Astrocyte of the hippocampus (primary cell): Measurements from ENCODE around the gene PAK5.

Source experiments
- DNase-seq: peaks from one replicate; pipeline ENCODE4 v3.0.0; 2011; ENCODE audit warnings: low read depth, low spot score

Gene PAK5

GRCh38 chr20:9577397-9577796 is 261.5 kb downstream of the PAK5 start:
- peak; percentile 13 for DNase-seq

DNA sequence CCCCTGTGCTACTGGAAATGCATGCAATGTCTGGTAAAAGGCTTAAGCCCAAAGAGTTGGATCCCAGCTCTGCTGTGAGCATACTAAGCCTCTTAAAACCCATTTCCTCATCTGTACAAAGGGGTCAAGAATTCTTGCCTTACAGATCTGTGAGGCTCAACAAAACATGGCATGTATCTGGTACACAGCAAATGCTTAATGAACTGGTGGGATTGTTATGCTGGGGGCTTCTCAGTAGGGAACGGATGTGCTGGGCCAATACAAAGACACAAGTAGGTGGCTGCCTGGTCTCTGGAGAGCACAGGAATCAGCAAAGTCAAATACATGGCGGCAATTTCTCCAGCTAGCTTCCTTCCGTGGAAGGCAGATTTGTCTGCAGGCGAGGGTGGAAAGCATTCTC is 262.2 kb downstream of the PAK5 start:
- no peak for DNase-seq

GRCh38 chr20:9575836-9576235 is 263.0 kb downstream of the PAK5 start:
- no peak for DNase-seq

DNA sequence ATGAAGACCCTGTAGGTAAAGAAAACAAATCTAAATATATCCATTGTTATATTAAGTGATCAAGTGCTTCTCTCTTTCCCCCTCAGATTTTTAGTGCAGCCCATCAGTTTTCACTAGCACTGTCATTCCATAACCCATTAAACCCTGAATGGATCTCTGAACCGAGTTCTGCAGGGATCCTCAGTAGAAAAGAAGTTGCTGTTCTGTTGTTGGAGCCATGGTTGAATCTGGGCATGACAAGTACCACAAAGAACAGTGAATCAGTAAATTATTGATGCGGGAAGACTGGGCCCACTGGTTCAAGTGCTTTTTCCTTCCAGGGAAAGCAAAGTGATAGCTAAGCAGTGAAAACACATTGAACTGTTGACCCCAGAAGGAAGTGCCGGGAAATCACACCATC is 264.1 kb downstream of the PAK5 start:
- no peak for DNase-seq

DNA sequence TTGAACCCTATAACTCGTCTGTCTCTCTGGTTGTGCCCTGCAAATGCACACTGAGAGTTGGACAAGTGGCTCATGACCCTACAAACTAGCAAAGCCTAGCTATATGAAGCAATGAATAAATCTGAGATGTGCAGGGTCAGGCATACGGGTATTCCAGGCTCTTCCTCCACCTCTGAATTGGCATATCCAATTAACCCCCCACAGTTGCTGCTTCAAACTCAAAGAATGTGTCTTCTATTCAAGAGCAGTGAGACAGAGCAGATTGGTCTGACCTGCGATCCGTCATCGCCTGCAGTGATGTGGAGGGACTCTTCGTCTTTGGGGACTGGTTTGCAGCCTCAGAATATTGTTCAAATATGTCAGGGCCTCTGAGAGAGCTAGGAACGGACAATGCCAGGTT is 264.7 kb downstream of the PAK5 start:
- no peak for DNase-seq

DNA sequence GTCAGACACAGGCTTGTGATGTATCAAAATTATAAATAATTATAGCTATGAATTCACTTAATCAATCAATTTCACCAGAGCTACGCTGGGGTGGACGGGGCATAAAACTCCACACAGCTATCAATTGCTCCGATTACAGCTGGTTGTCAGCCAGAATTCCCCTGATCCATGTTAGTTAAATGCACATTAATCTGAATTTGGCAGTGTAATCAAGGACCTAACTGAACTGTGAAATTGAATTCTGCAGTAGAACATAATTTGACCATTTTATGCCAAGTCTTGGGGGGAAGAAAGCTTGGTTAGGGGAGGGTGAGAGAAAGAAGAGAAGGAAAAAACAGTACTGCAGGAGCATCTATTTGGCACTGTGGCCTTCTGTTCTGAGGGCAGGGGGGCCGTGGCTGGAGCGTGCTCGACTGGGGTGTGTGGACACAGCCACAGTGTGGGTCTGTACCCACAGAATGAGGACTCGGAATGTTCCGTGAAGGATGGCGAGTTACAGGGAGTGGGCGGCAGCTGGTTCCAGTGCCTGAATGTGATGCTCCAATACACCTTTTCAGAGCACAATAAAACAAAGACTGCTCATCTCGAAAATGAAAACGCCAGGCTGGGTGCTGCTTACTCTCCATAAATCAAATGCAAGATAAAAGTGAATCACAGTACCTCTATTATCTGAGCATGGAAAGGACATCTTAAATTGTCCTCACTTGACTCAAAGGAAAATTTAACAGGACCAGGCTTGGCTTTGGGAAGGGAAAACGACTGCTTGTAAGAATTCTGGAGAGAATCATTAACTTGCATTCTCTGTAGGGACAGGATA is 265.3 kb downstream of the PAK5 start:
- peak; percentile 3 for DNase-seq

GRCh38 chr20:9572670-9573069 is 266.2 kb downstream of the PAK5 start:
- no peak for DNase-seq

- no peak for DNase-seq
Observed at GRCh38 chr20:9571783-9572182, 267.1 kb downstream of the PAK5 start.

GRCh38 chr20:9570612-9571011 is 268.3 kb downstream of the PAK5 start:
- no peak for DNase-seq

GRCh38 chr20:9566977-9567376 is 271.9 kb downstream of the PAK5 start:
- DNase-seq = no peak

DNA sequence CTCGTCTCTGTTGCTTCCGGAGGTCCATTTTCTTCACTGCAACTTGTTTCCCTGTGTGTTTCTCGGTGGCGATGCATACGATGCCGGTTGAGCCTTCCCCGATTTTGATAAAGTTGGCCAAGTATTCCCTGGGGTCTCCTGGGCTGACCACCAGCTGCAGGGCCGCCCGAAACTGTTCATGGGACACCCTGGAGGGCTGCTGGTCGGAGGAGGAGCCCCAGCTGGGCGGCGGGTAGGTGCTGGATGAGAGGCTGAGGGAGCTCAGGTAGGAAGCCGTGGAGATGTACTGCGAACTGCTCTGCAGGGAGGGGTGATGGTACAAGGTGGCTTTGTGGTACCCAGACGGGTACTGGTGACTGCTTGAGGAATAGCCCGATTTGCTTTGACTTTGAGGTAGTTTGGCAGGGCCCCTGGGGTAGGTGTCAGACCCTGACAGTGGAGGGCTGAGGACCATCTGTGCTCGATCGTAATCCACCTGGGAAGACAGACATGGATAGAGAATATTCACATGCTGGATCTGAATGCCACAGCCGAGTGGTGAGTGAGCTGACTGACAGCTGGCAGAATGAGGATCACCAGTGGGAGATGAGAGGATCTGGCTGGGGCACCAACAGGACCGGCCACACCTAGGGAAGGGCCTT is 272.8 kb downstream of the PAK5 start:
- DNase-seq = no peak

- DNase-seq = no peak
Observed at GRCh38 chr20:9557411-9557810, 281.5 kb downstream of the PAK5 start.

DNA sequence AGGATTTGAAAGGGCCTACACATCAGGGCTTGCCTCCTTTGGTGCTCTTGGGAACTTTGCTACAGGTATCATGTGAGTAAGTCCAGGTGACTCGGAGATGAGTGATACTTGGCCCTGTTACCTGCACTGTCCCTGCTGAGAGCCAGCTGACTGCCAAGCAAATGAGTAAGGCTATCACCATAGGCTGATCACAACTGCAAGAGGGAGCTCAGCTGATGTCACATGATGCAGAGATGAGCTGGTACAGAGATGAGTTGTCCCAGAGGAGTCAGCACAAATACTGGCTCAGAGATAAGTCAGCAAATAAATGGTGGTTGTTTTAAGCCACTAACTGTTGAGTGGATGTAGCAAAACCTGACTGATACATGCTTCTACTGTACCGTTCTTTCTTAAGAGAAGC is 283.1 kb downstream of the PAK5 start:
- no peak for DNase-seq

GRCh38 chr20:9551808-9552550 is 286.9 kb downstream of the PAK5 start:
- DNase-seq = no peak

- no peak for DNase-seq
Observed at GRCh38 chr20:9550871-9551270, 288.0 kb downstream of the PAK5 start.

- no peak for DNase-seq
Observed at GRCh38 chr20:9550283-9550682, 288.6 kb downstream of the PAK5 start.

GRCh38 chr20:9543214-9543613 is 295.7 kb downstream of the PAK5 start:
- no peak for DNase-seq

DNA sequence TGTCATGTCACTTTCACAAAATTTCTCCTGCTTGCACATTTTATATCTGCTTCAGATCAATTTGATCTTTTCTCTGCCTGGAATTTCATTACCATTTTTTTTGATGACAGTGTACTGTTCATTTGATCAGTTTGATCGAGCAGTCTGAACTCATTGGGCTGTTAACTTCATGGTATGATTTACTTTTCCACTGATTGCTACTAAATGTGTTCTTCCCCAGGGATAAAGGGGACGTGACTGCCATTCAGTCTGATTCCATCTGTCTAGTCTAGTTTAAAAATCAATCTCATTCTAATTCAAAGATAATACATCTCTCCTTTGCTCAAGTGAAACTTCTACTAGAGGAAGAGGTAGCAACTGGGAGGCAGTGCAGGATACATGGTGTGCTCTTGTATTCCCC is 303.4 kb downstream of the PAK5 start:
- DNase-seq = no peak

DNA sequence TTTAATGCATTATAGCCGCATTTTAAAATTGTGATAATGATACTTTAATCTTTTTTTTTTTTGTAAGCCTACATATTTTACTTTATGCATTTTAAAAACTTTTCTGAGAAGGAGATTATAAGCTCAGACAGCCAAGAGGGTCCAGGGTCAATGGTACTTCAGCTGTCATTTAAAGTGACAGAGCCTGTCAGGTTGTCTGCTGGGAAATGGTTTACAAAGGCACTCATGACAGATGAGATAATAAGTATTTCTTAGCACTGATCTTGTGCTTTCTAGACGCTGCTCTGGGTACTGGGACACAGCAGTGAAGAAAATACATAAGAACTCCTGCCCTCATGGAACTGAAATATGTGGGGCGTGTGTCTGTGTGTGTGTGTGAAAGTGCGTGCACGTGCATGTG is 304.9 kb downstream of the PAK5 start:
- DNase-seq = no peak

DNA sequence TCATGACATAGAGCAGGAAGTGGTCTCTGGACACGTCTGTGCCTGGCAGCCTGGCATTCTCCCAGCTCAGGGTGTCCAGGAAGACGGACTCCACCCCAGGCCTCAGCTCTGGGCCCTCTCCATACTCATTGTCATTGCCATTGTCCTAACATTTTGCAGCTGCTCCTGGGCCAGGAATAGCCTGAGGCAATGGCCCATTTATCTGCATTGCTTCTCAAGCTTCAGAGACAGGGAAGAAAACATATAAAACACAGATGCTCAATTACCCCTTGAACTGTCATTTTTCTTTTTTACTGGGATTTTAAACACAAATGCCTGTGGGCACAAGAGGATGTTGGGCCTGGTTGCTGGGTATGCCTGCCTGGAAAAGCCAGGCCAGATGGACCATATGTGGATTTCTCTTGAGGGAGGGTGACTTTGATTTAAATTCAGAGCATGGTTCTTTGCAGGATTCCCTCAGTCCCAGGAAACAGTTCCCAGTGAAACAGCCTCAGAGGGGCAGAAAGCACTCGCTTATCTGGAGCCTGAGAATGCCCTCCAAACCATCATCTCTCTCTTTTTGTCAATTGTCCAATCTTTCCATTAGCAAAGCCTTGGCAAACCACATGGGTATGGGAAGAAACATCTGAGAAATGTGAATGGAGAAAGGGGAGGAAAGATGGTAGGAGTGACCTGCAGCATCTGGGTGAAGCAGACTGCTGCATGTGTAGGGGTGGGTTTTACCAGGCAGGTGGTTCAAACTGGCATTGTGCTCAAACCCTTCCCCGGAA is 306.6 kb downstream of the PAK5 start:
- no peak for DNase-seq

DNA sequence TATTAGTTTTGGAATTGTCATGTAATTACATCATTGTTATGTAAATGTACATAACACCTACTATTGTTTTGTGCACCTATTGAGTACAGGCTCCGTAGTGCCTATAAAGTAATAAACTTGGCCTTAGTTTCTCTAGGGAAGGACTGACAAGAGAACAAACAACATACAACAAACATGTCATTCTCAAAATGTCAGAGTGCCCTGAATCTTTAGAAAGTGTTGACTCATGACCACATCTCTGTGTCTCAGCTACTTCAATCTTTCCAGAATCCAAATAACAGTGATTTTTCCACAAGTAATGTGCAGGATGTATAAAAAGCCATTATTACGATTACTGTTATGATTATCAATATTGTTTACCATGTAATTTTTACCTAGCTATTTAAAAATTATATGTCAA is 307.3 kb downstream of the PAK5 start:
- peak; percentile 20 for DNase-seq

- no peak for DNase-seq
Observed at GRCh38 chr20:9523636-9524035, 315.2 kb downstream of the PAK5 start.
